Measurements from ENCODE around the gene LRFN4.
"Not testable (repeated sequence)": the region's sequence is repeated elsewhere in the genome, so short reads cannot be mapped to it uniquely, and the experiment has no call there.

Gene LRFN4

GRCh38 chr11:66856496-66857233 lies at the start of gene LRFN4:
LRFN4 (plus strand) TSS chr11:66857064; CDS start chr11:66857745, 681 bp downstream.
- peak; percentile 70 for ATAC-seq
- peaks cover 7% of the 10 kb centered on the region for H3K4me1 Mint-ChIP-seq
- peak in 1 of 2 donors; percentile 90 for DNase-seq (ENCODE audit: low spot score in 2 of 2)
- H3K36me3 Mint-ChIP-seq, result peaks cover 17% of the 10 kb centered on the region
- no peaks in the 10 kb centered on the region for H3K9me3 Mint-ChIP-seq
- H3K4me3 Mint-ChIP-seq, result peak within 1 kb of the TSS; percentile 83
- peak within 1 kb of the TSS; percentile 88 for H3K27ac Mint-ChIP-seq

- Mint-ChIP-seq H3K27ac (no peak overlapping the region), H3K36me3 (no peaks in the 10 kb centered on the region), H3K9me3 (no peaks in the 10 kb centered on the region), H3K4me3 (no peak overlapping the region), H3K4me1 (no peaks in the 10 kb centered on the region)
- no peak for DNase-seq (ENCODE audit: low spot score in 2 of 2)
- no peak for ATAC-seq
Observed at GRCh38 chr11:66809592-66809991, 47.3 kb upstream of the LRFN4 start.

GRCh38 chr11:66810576-66811185 lies 46.2 kb upstream of the LRFN4 start:
- DNase-seq (ENCODE audit: low spot score in 2 of 2) (no peak), ATAC-seq (no peak)
- peaks cover 2% of the 10 kb centered on the region for H3K4me1 Mint-ChIP-seq
- H3K36me3 Mint-ChIP-seq, result no peaks in the 10 kb centered on the region
- no peak overlapping the region for H3K27ac Mint-ChIP-seq
- no peak overlapping the region for H3K4me3 Mint-ChIP-seq
- H3K9me3 Mint-ChIP-seq, result no peaks in the 10 kb centered on the region

- DNase-seq (ENCODE audit: low spot score in 2 of 2) (no peak), ATAC-seq (no peak)
- Mint-ChIP-seq H3K27ac (peak overlapping the region; percentile 33), H3K36me3 (no peaks in the 10 kb centered on the region), H3K4me1 (peaks cover 5% of the 10 kb centered on the region), H3K9me3 (no peaks in the 10 kb centered on the region), H3K4me3 (no peak overlapping the region)
Observed at GRCh38 chr11:66814678-66815077, 42.2 kb upstream of the LRFN4 start.

- H3K36me3 Mint-ChIP-seq, result no peaks in the 10 kb centered on the region
- H3K4me1 Mint-ChIP-seq, result peaks cover 5% of the 10 kb centered on the region
- no peak overlapping the region for H3K27ac Mint-ChIP-seq
- no peak for DNase-seq (ENCODE audit: low spot score in 2 of 2)
- no peak overlapping the region for H3K4me3 Mint-ChIP-seq
- no peaks in the 10 kb centered on the region for H3K9me3 Mint-ChIP-seq
- no peak for ATAC-seq
Observed at GRCh38 chr11:66815646-66816045, 41.2 kb upstream of the LRFN4 start.

- DNase-seq (ENCODE audit: low spot score in 2 of 2) (no peak), ATAC-seq (no peak)
- Mint-ChIP-seq H3K27ac (peak overlapping the region; percentile 45), H3K36me3 (no peaks in the 10 kb centered on the region), H3K4me1 (peaks cover 5% of the 10 kb centered on the region), H3K4me3 (no peak overlapping the region), H3K9me3 (no peaks in the 10 kb centered on the region)
Observed at GRCh38 chr11:66818231-66818955, 38.5 kb upstream of the LRFN4 start.

GRCh38 chr11:66820381-66820780 lies 36.5 kb upstream of the LRFN4 start:
- no peak overlapping the region for H3K27ac Mint-ChIP-seq
- no peaks in the 10 kb centered on the region for H3K36me3 Mint-ChIP-seq
- ATAC-seq (no peak), DNase-seq (ENCODE audit: low spot score in 2 of 2) (no peak)
- H3K4me1 Mint-ChIP-seq, result peaks cover 5% of the 10 kb centered on the region
- no peaks in the 10 kb centered on the region for H3K9me3 Mint-ChIP-seq
- H3K4me3 Mint-ChIP-seq, result no peak overlapping the region

GRCh38 chr11:66820901-66821300 lies 36.0 kb upstream of the LRFN4 start:
- ATAC-seq, result no peak

GRCh38 chr11:66823700-66824099 lies 33.2 kb upstream of the LRFN4 start:
- no peak for DNase-seq (ENCODE audit: low spot score in 2 of 2)
- ATAC-seq, result no peak
- no peak overlapping the region for H3K27ac Mint-ChIP-seq
- no peak overlapping the region for H3K4me3 Mint-ChIP-seq
- no peaks in the 10 kb centered on the region for H3K9me3 Mint-ChIP-seq
- H3K4me1 Mint-ChIP-seq, result no peaks in the 10 kb centered on the region
- peaks cover 5% of the 10 kb centered on the region for H3K36me3 Mint-ChIP-seq

More at GRCh38 chr11:66820901-66821300, 36.0 kb upstream of the LRFN4 start:
- H3K9me3 Mint-ChIP-seq, result no peaks in the 10 kb centered on the region
- no peaks in the 10 kb centered on the region for H3K36me3 Mint-ChIP-seq
- H3K4me3 Mint-ChIP-seq, result no peak overlapping the region
- DNase-seq (ENCODE audit: low spot score in 2 of 2), result no peak
- H3K27ac Mint-ChIP-seq, result no peak overlapping the region
- peaks cover 1% of the 10 kb centered on the region for H3K4me1 Mint-ChIP-seq

- ATAC-seq; H3K27ac Mint-ChIP-seq; H3K4me1 Mint-ChIP-seq; H3K4me3 Mint-ChIP-seq; H3K9me3 Mint-ChIP-seq; DNase-seq (ENCODE audit: low spot score in 2 of 2): not testable (repeated sequence)
- peaks cover 12% of the 10 kb centered on the region for H3K36me3 Mint-ChIP-seq
Observed at GRCh38 chr11:66824573-66824972, 32.3 kb upstream of the LRFN4 start.

- no peak overlapping the region for H3K27ac Mint-ChIP-seq
- no peak overlapping the region for H3K4me3 Mint-ChIP-seq
- ATAC-seq, result no peak
Observed at GRCh38 chr11:66834539-66834845, 22.4 kb upstream of the LRFN4 start.

GRCh38 chr11:66834943-66835342 lies 21.9 kb upstream of the LRFN4 start:
- no peak overlapping the region for H3K27ac Mint-ChIP-seq
- ATAC-seq, result no peak
- no peak for DNase-seq (ENCODE audit: low spot score in 2 of 2)
- no peaks in the 10 kb centered on the region for H3K9me3 Mint-ChIP-seq
- no peak overlapping the region for H3K4me3 Mint-ChIP-seq
- H3K36me3 Mint-ChIP-seq, result peaks cover 27% of the 10 kb centered on the region
- peaks cover 16% of the 10 kb centered on the region for H3K4me1 Mint-ChIP-seq

More at GRCh38 chr11:66834539-66834845, 22.4 kb upstream of the LRFN4 start:
- DNase-seq (ENCODE audit: low spot score in 2 of 2), result no peak
- Mint-ChIP-seq H3K9me3 (no peaks in the 10 kb centered on the region), H3K4me1 (peaks cover 13% of the 10 kb centered on the region), H3K36me3 (peaks cover 23% of the 10 kb centered on the region)

- Mint-ChIP-seq H3K27ac (peak overlapping the region; percentile 11), H3K36me3 (peaks cover 36% of the 10 kb centered on the region), H3K4me1 (peaks cover 26% of the 10 kb centered on the region), H3K9me3 (no peaks in the 10 kb centered on the region), H3K4me3 (no peak overlapping the region)
- no peak for DNase-seq (ENCODE audit: low spot score in 2 of 2)
- no peak for ATAC-seq
Observed at GRCh38 chr11:66835768-66836405, 21.0 kb upstream of the LRFN4 start.

- peak overlapping the region; percentile 3 for H3K4me3 Mint-ChIP-seq
- H3K27ac Mint-ChIP-seq, result peak overlapping the region; percentile 99
- peaks cover 73% of the 10 kb centered on the region for H3K36me3 Mint-ChIP-seq
- H3K4me1 Mint-ChIP-seq, result peaks cover 55% of the 10 kb centered on the region
- no peak for ATAC-seq
- DNase-seq (ENCODE audit: low spot score in 2 of 2), result no peak
- no peaks in the 10 kb centered on the region for H3K9me3 Mint-ChIP-seq
Observed at GRCh38 chr11:66840317-66841091, 16.4 kb upstream of the LRFN4 start.

- DNase-seq (ENCODE audit: low spot score in 2 of 2) (no peak), ATAC-seq (no peak)
- Mint-ChIP-seq H3K36me3 (peaks cover 75% of the 10 kb centered on the region), H3K4me1 (peaks cover 57% of the 10 kb centered on the region), H3K27ac (peak overlapping the region; percentile 99), H3K9me3 (no peaks in the 10 kb centered on the region), H3K4me3 (peak overlapping the region; percentile 97)
Observed at GRCh38 chr11:66841861-66842260, 15.0 kb upstream of the LRFN4 start.
